HG03520 (cell line): ENCODE results near the gene HDAC4.

Experiments
- ATAC-seq: cut with Tn5 transposase; IDR thresholded peaks from one replicate; pipeline ENCODE4 v1.9.1; 2021; ENCODE audit warnings: mild to moderate bottlenecking, moderate library complexity; ENCODE audit not compliant: unreplicated experiment

HDAC4 gene

GRCh38 chr2:239329972-239330572 is 70.7 kb downstream of the HDAC4 start:
- no peak for ATAC-seq

GRCh38 chr2:239329284-239329971 is 71.4 kb downstream of the HDAC4 start:
- ATAC-seq, result no peak

- no peak for ATAC-seq
Observed at GRCh38 chr2:239328351-239329191, 72.2 kb downstream of the HDAC4 start.

GRCh38 chr2:239327536-239328350 is 73.1 kb downstream of the HDAC4 start:
- no peak for ATAC-seq

GRCh38 chr2:239326831-239327535 is 73.8 kb downstream of the HDAC4 start:
- ATAC-seq, result no peak

- no peak for ATAC-seq
Observed at GRCh38 chr2:239324456-239324855, 76.4 kb downstream of the HDAC4 start.

- no peak for ATAC-seq
Observed at GRCh38 chr2:239323447-239323846, 77.4 kb downstream of the HDAC4 start.

- ATAC-seq, result no peak
Observed at GRCh38 chr2:239322416-239323086, 78.3 kb downstream of the HDAC4 start.

GRCh38 chr2:239321596-239322415 is 79.0 kb downstream of the HDAC4 start:
- no peak for ATAC-seq

- ATAC-seq, result no peak
Observed at GRCh38 chr2:239318790-239319661, 81.8 kb downstream of the HDAC4 start.

- no peak for ATAC-seq
Observed at GRCh38 chr2:239318151-239318611, 82.6 kb downstream of the HDAC4 start.

- no peak for ATAC-seq
Observed at GRCh38 chr2:239316562-239317465, 84.0 kb downstream of the HDAC4 start.

- ATAC-seq, result no peak
Observed at GRCh38 chr2:239315308-239315707, 85.5 kb downstream of the HDAC4 start.

- ATAC-seq, result no peak
Observed at GRCh38 chr2:239313776-239314175, 87.0 kb downstream of the HDAC4 start.

- ATAC-seq, result no peak
Observed at GRCh38 chr2:239312741-239313667, 87.8 kb downstream of the HDAC4 start.

GRCh38 chr2:239312081-239312511 is 88.7 kb downstream of the HDAC4 start:
- no peak for ATAC-seq
